Epidermal melanocyte (primary cell): ENCODE results near the gene ZNRF3.

ENCODE experiments used
- DNase-seq: peaks from one replicate; pipeline ENCODE4 v3.0.0; 2011; ENCODE audit warnings: low spot score; ENCODE audit not compliant: insufficient read length

ZNRF3 gene

GRCh38 chr22:28983788-28984441, 100.5 kb downstream of the ZNRF3 start:
- no peak for DNase-seq

- DNase-seq = no peak
Observed at GRCh38 chr22:28984482-28985158, 101.2 kb downstream of the ZNRF3 start.

GRCh38 chr22:28985581-28986290, 102.4 kb downstream of the ZNRF3 start:
- DNase-seq = no peak

GRCh38 chr22:28986366-28986765, 103.0 kb downstream of the ZNRF3 start:
- DNase-seq = no peak

GRCh38 chr22:28988457-28988856, 105.1 kb downstream of the ZNRF3 start:
- no peak for DNase-seq

- DNase-seq = no peak
Observed at GRCh38 chr22:28989035-28989464, 105.7 kb downstream of the ZNRF3 start.

GRCh38 chr22:28989484-28989883, 106.1 kb downstream of the ZNRF3 start:
- no peak for DNase-seq

- DNase-seq = no peak
Observed at GRCh38 chr22:28989912-28990311, 106.5 kb downstream of the ZNRF3 start.

GRCh38 chr22:28992565-28993356, 109.4 kb downstream of the ZNRF3 start:
- DNase-seq = no peak

- no peak for DNase-seq
Observed at GRCh38 chr22:28994522-28994921, 111.2 kb downstream of the ZNRF3 start.

- no peak for DNase-seq
Observed at GRCh38 chr22:28995551-28995950, 112.2 kb downstream of the ZNRF3 start.

GRCh38 chr22:28997342-28997741, 114.0 kb downstream of the ZNRF3 start:
- no peak for DNase-seq

- DNase-seq = no peak
Observed at GRCh38 chr22:28998681-28999080, 115.3 kb downstream of the ZNRF3 start.

GRCh38 chr22:28999510-28999909, 116.1 kb downstream of the ZNRF3 start:
- DNase-seq = no peak

- no peak for DNase-seq
Observed at GRCh38 chr22:28999919-29000556, 116.7 kb downstream of the ZNRF3 start.

- DNase-seq = no peak
Observed at GRCh38 chr22:29000641-29001040, 117.3 kb downstream of the ZNRF3 start.

- DNase-seq = no peak
Observed at GRCh38 chr22:29002603-29003002, 119.2 kb downstream of the ZNRF3 start.

GRCh38 chr22:29003552-29003951, 120.2 kb downstream of the ZNRF3 start:
- DNase-seq = no peak

- no peak for DNase-seq
Observed at GRCh38 chr22:29003975-29004646, 120.7 kb downstream of the ZNRF3 start.

- DNase-seq = no peak
Observed at GRCh38 chr22:29004647-29005371, 121.4 kb downstream of the ZNRF3 start.
